ENCODE results near the gene NDUFA1. TPM values are rescaled to one million over a fixed set of nuclear protein-coding genes. Genes with fewer than 3 reads are reported as not detected.

NDUFA1 gene
- total RNA-seq, 1 donor from 2014 or later: 87.8 TPM

DNA sequence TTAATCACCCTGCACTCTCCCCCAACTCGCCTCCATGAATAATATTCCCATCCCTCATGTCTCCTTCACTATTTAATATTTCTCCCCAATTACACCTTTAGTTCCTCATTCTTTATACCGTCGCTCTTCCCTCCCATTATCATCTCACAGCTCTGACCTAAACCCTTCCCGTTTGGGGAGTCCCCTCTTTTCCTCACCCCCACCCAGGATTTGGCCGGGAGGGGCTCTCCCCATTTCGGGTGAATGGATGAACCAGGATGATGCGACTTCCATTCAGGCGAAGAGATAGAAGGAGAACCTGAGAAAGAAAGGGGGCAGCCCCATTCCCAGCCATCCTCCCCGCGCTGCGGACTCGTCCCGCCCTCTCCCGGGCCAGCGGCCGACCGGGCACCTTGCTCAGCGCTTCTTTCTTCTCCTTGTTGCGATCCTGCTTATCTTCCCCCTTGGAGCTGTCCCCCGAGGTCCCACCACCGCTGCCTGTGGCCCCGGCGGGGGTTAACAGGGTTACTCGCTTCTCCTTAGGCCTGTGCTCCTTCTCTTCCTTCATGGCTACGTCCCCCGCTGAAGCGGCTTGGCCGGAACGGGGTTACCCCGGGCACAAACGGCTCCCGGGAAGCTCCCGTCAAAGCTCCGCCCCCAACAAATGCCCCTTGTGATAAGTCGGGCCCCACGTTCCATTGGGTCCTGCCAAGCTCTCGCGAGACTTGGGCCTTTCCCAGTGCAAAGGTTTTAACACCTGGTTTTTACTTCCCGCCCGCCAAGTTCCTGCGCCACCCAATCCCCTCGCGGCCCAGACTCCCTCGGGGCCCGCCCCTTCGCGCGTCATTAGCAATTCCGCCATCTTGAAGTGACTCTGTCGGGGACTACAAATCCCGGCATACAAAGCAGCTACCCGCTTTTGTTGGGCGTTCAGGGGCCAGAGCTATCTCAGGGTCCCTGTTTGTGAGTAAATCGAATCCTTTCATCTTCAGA lies 19.0 kb upstream of the NDUFA1 start, which contains the start of gene UPF3B:
UPF3B (minus strand) TSS at position 582 of the 972 bp plus-strand sequence; CDS start at position 547, 35 bp downstream.
- Mint-ChIP-seq H3K36me3 (ENCODE audit: unreplicated experiment) (peaks cover 4% of the 10 kb centered on the region), H3K4me3 (ENCODE audit: unreplicated experiment) (peak within 1 kb of the TSS; percentile 98), H3K9me3 (ENCODE audit: unreplicated experiment) (peaks cover 10% of the 10 kb centered on the region), H3K27ac (ENCODE audit: unreplicated experiment) (peak within 1 kb of the TSS; percentile 99), H3K27me3 (ENCODE audit: unreplicated experiment) (no peaks in the 10 kb centered on the region), H3K4me1 (ENCODE audit: unreplicated experiment) (peaks cover 12% of the 10 kb centered on the region)
- peak; percentile 98 for DNase-seq (ENCODE audit: extremely low spot score, unreplicated experiment)
- TF ChIP-seq, protein P1, sequence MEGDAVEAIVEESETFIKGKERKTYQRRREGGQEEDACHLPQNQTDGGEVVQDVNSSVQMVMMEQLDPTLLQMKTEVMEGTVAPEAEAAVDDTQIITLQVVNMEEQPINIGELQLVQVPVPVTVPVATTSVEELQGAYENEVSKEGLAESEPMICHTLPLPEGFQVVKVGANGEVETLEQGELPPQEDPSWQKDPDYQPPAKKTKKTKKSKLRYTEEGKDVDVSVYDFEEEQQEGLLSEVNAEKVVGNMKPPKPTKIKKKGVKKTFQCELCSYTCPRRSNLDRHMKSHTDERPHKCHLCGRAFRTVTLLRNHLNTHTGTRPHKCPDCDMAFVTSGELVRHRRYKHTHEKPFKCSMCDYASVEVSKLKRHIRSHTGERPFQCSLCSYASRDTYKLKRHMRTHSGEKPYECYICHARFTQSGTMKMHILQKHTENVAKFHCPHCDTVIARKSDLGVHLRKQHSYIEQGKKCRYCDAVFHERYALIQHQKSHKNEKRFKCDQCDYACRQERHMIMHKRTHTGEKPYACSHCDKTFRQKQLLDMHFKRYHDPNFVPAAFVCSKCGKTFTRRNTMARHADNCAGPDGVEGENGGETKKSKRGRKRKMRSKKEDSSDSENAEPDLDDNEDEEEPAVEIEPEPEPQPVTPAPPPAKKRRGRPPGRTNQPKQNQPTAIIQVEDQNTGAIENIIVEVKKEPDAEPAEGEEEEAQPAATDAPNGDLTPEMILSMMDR (IDR thresholded peaks at IDR 0.05): no peak

DNA sequence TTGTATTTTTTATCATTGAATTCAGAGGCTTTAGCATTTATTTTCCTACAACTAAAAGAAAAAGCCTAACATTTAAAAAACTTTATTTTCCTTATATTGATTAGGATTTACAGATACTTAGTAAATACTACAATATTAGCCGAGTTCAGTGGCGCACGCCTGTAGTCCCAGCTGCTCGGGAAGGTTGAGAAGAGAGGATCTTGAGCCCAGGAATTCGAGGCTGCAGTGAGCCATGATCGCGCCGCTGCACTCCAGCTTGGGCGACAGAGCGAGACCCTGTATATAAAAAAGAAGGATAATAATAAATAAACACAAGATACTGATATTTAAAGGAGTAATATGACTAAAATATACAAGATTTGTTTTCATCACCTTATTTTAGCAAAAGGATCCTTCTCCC lies 18.2 kb upstream of the NDUFA1 start:
- Mint-ChIP-seq H3K27ac (ENCODE audit: unreplicated experiment) (peak overlapping the region; percentile 99), H3K4me3 (ENCODE audit: unreplicated experiment) (peak overlapping the region; percentile 98), H3K36me3 (ENCODE audit: unreplicated experiment) (peaks cover 4% of the 10 kb centered on the region), H3K4me1 (ENCODE audit: unreplicated experiment) (peaks cover 12% of the 10 kb centered on the region), H3K9me3 (ENCODE audit: unreplicated experiment) (peaks cover 9% of the 10 kb centered on the region), H3K27me3 (ENCODE audit: unreplicated experiment) (no peaks in the 10 kb centered on the region)
- TF ChIP-seq, protein P1 (IDR thresholded peaks at IDR 0.05): no peak
- DNase-seq (ENCODE audit: extremely low spot score, unreplicated experiment): no peak

DNA sequence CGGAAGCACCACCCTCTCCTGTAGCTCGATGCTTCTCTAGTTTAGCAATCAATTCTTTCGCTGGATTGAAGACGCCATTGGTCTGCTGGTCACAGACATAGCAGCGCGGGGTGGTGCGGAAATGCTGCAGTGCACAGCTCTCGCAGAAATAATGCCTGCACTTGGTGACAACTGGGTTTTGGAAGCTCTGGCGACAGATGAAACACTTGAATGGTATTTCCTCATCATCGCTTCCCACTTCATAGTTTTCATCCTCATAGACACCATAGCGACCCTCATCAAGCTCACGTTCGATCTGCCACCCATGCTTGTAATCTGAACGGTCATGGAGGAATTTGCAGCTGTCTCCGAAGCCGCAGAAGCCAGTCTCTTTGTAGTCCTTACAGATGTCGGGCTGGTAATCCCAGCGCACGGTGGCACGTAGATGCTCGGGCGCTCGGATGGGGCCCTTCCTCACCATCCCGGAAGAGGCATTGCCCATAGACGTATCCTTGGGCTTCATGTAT lies 953 bp upstream of the NDUFA1 start:
- TF ChIP-seq, protein P1 (IDR thresholded peaks at IDR 0.05): no peak
- no peak for DNase-seq (ENCODE audit: extremely low spot score, unreplicated experiment)
- Mint-ChIP-seq H3K36me3 (ENCODE audit: unreplicated experiment) (peaks cover 6% of the 10 kb centered on the region), H3K27me3 (ENCODE audit: unreplicated experiment) (no peaks in the 10 kb centered on the region), H3K9me3 (ENCODE audit: unreplicated experiment) (no peaks in the 10 kb centered on the region), H3K4me3 (ENCODE audit: unreplicated experiment) (peak overlapping the region; percentile 97), H3K27ac (ENCODE audit: unreplicated experiment) (peak overlapping the region; percentile 96), H3K4me1 (ENCODE audit: unreplicated experiment) (peaks cover 18% of the 10 kb centered on the region)

DNA sequence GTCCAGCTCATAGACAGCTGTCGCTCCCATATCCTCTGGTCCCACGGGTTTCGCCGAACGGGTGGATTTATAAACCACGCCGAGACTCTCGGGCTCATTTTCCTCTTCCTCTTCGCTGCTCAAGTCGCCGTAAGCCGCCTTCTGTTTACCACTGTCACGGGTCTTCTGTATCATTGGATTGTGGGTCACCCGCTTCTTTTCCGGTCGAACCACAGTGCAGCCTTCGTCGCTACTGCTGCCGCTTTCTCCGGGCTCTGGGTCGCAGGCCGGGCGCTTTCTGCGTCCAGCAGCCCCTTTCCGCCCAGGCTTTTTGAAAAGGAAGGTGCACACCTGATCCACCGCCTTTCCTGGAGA lies 410 bp upstream of the NDUFA1 start:
- Mint-ChIP-seq H3K27me3 (ENCODE audit: unreplicated experiment) (no peaks in the 10 kb centered on the region), H3K9me3 (ENCODE audit: unreplicated experiment) (no peaks in the 10 kb centered on the region), H3K36me3 (ENCODE audit: unreplicated experiment) (peaks cover 6% of the 10 kb centered on the region), H3K4me3 (ENCODE audit: unreplicated experiment) (peak overlapping the region; percentile 97), H3K27ac (ENCODE audit: unreplicated experiment) (peak overlapping the region; percentile 96), H3K4me1 (ENCODE audit: unreplicated experiment) (peaks cover 18% of the 10 kb centered on the region)
- TF ChIP-seq, protein P1 (IDR thresholded peaks at IDR 0.05): no peak
- no peak for DNase-seq (ENCODE audit: extremely low spot score, unreplicated experiment)

DNA sequence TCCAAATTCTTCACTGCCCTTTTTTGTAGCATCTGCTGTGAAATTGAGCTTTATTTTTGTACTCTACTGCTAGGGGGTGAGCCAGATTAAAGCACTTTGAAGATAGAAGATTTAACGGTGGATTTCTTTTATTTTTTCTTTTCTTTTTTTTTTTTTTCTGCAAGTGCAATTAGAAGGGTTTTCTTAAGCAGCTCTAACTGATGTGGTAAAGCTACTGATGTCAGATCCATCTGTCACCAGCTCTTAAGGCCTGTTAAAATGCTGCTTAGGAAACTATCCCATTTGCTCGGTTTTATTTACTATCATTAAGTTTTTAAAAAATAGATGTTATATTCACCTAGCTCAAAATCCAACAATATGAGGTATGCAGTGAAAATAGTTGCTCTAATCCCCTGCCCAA lies 7.1 kb downstream of the NDUFA1 start:
- Mint-ChIP-seq H3K36me3 (ENCODE audit: unreplicated experiment) (peaks cover 8% of the 10 kb centered on the region), H3K27me3 (ENCODE audit: unreplicated experiment) (no peaks in the 10 kb centered on the region), H3K9me3 (ENCODE audit: unreplicated experiment) (peaks cover under 1% of the 10 kb centered on the region), H3K27ac (ENCODE audit: unreplicated experiment) (no peak overlapping the region), H3K4me3 (ENCODE audit: unreplicated experiment) (no peak overlapping the region), H3K4me1 (ENCODE audit: unreplicated experiment) (no peaks in the 10 kb centered on the region)
- TF ChIP-seq, protein P1 (IDR thresholded peaks at IDR 0.05): no peak
- no peak for DNase-seq (ENCODE audit: extremely low spot score, unreplicated experiment)
